Mesothelial cell of epicardium (in vitro differentiated cells): ENCODE measurements around the gene BPIFB6. TPM values are rescaled to one million over a fixed set of nuclear protein-coding genes. Genes with fewer than 3 reads are reported as not detected.

ENCODE experiments used
- DNase-seq, 2 experiments: peaks; one replicate each; pipeline ENCODE4 v3.0.0; 2021; ENCODE audit warnings: low spot score in 2 of 2; ENCODE audit not compliant: unreplicated experiment in 2 of 2
- H3K27ac Mint-ChIP-seq: 2 replicates; pipeline ENCODE4 v1.8.0; 2021; ENCODE audit warnings: mixed read lengths
- H3K27me3 Mint-ChIP-seq: 2 replicates; pipeline ENCODE4 v1.8.0; 2021; ENCODE audit warnings: low read depth, mixed read lengths
- H3K36me3 Mint-ChIP-seq: 2 replicates; pipeline ENCODE4 v1.8.0; 2021; ENCODE audit warnings: mixed read lengths
- H3K4me1 Mint-ChIP-seq: 2 replicates; pipeline ENCODE4 v1.8.0; 2021; ENCODE audit warnings: mixed read lengths
- H3K4me3 Mint-ChIP-seq: 2 replicates; pipeline ENCODE4 v1.8.0; 2021; ENCODE audit warnings: mild to moderate bottlenecking, moderate library complexity, mixed read lengths
- H3K9me3 Mint-ChIP-seq: 2 replicates; pipeline ENCODE4 v1.8.0; 2021; ENCODE audit warnings: mixed read lengths
- CTCF ChIP-seq: fragments of 200-600 bp; sonication (generic); IDR thresholded peaks from one replicate; pipeline ENCODE4 v1.5.0; 2021; ENCODE audit warnings: antibody characterized with exemption; ENCODE audit not compliant: unreplicated experiment
- total RNA-seq: library from RNA; stranded (reverse); gene quantifications from 3 replicates; pipeline ENCODE4 v1.2.1, GENCODE V29; 2021

The BPIFB6 gene
- total RNA-seq, 1 donor from 2014 or later = not detected

GRCh38 chr20:33014336-33015113 lies 16.9 kb upstream of the BPIFB6 start:
- DNase-seq = no peak
- Mint-ChIP-seq H3K9me3 (no peaks in the 10 kb centered on the region), H3K36me3 (no peaks in the 10 kb centered on the region), H3K27me3 (peaks cover 53% of the 10 kb centered on the region), H3K4me3 (no peak overlapping the region), H3K4me1 (no peaks in the 10 kb centered on the region), H3K27ac (no peak overlapping the region)
- TF ChIP-seq CTCF = no peak

GRCh38 chr20:33015114-33015484 lies 16.3 kb upstream of the BPIFB6 start:
- Mint-ChIP-seq H3K4me3 (no peak overlapping the region), H3K9me3 (no peaks in the 10 kb centered on the region), H3K36me3 (no peaks in the 10 kb centered on the region), H3K4me1 (no peaks in the 10 kb centered on the region), H3K27me3 (peaks cover 53% of the 10 kb centered on the region), H3K27ac (no peak overlapping the region)
- DNase-seq = no peak
- TF ChIP-seq CTCF = no peak

- H3K4me1 Mint-ChIP-seq = no peaks in the 10 kb centered on the region
- no peak overlapping the region for H3K27ac Mint-ChIP-seq
Observed at GRCh38 chr20:33015700-33016580, 15.5 kb upstream of the BPIFB6 start.

GRCh38 chr20:33016581-33017109 lies 14.8 kb upstream of the BPIFB6 start:
- Mint-ChIP-seq H3K36me3 (no peaks in the 10 kb centered on the region), H3K4me3 (no peak overlapping the region), H3K27ac (no peak overlapping the region), H3K27me3 (peaks cover 47% of the 10 kb centered on the region), H3K4me1 (no peaks in the 10 kb centered on the region), H3K9me3 (no peaks in the 10 kb centered on the region)
- TF ChIP-seq CTCF = no peak
- no peak for DNase-seq

More at GRCh38 chr20:33015700-33016580, 15.5 kb upstream of the BPIFB6 start:
- peaks cover 50% of the 10 kb centered on the region for H3K27me3 Mint-ChIP-seq
- no peak for DNase-seq
- no peaks in the 10 kb centered on the region for H3K36me3 Mint-ChIP-seq
- H3K9me3 Mint-ChIP-seq = no peaks in the 10 kb centered on the region
- no peak for TF ChIP-seq CTCF
- H3K4me3 Mint-ChIP-seq = no peak overlapping the region

GRCh38 chr20:33017542-33017941 lies 13.9 kb upstream of the BPIFB6 start:
- peaks cover 43% of the 10 kb centered on the region for H3K27me3 Mint-ChIP-seq
- DNase-seq = no peak
- H3K27ac Mint-ChIP-seq = no peak overlapping the region
- no peak overlapping the region for H3K4me3 Mint-ChIP-seq
- H3K4me1 Mint-ChIP-seq = no peaks in the 10 kb centered on the region
- H3K9me3 Mint-ChIP-seq = no peaks in the 10 kb centered on the region
- TF ChIP-seq CTCF = no peak
- no peaks in the 10 kb centered on the region for H3K36me3 Mint-ChIP-seq
